Head of caudate nucleus (tissue), 42 donors: Measurements from ENCODE around the gene IAH1.

Experiments
- DNase-seq, 42 donors: peaks; one replicate each; pipeline versions ENCODE4 v3.0.0 to v3.0.0-alpha.2; 2020 to 2021; ENCODE audit warnings: mixed read lengths in 7 of 42
- intact Hi-C: fragments of 100-400 bp; cut with DNase I; formaldehyde crosslinking; loops from one replicate; pipeline ENCODE4 v1.15.0; 2022

IAH1 gene

GRCh38 chr2:9474361-9475057 is at the start of gene IAH1:
IAH1 (plus strand) TSS chr2:9474551; CDS start chr2:9474567, 16 bp downstream.
- DNase-seq: peak; percentile 23 to 90 (median 78)
- intact Hi-C loops: loop anchor here (10.0 kb wide), 3 partner anchors 50 to 160 kb away; partner anchors contain the start of genes ADAM17, CPSF3, ITGB1BP1 and YWHAQ

GRCh38 chr2:9428965-9429577 is 45.3 kb upstream of the IAH1 start:
- intact Hi-C loops: loop anchor here (10.0 kb wide), 1 partner anchor 46 kb away; the partner anchor contains the start of gene IAH1
- DNase-seq: no peak

- intact Hi-C loops: no loop called here
- DNase-seq: no peak
Measured at GRCh38 chr2:9430316-9431293, 43.7 kb upstream of the IAH1 start.

GRCh38 chr2:9434489-9434888 is 39.9 kb upstream of the IAH1 start:
- intact Hi-C loops: no loop called here

GRCh38 chr2:9439536-9439935 is 34.8 kb upstream of the IAH1 start:
- no peak for DNase-seq
- intact Hi-C loops: no loop called here

More at GRCh38 chr2:9434489-9434888, 39.9 kb upstream of the IAH1 start:
- no peak for DNase-seq

- DNase-seq: no peak
- intact Hi-C loops: no loop called here
Measured at GRCh38 chr2:9440058-9440727, 34.2 kb upstream of the IAH1 start.

GRCh38 chr2:9441556-9441955 is 32.8 kb upstream of the IAH1 start:
- intact Hi-C loops: no loop called here
- no peak for DNase-seq

GRCh38 chr2:9443526-9443925 is 30.8 kb upstream of the IAH1 start:
- intact Hi-C loops: no loop called here
- no peak for DNase-seq

- intact Hi-C loops: no loop called here
Measured at GRCh38 chr2:9445089-9445488, 29.3 kb upstream of the IAH1 start.

GRCh38 chr2:9451231-9451630 is 23.1 kb upstream of the IAH1 start:
- intact Hi-C loops: no loop called here
- no peak for DNase-seq

More at GRCh38 chr2:9445089-9445488, 29.3 kb upstream of the IAH1 start:
- DNase-seq: no peak

GRCh38 chr2:9460441-9461017 is 13.8 kb upstream of the IAH1 start:
- no peak for DNase-seq
- intact Hi-C loops: no loop called here

GRCh38 chr2:9461079-9461478 is 13.3 kb upstream of the IAH1 start:
- intact Hi-C loops: no loop called here
- no peak for DNase-seq

- DNase-seq: peak in 2 of 42 donors; percentile 10 to 28
- intact Hi-C loops: no loop called here
Measured at GRCh38 chr2:9462313-9462712, 12.0 kb upstream of the IAH1 start.

- peak in 1 of 42 donors; percentile 13 for DNase-seq
- intact Hi-C loops: no loop called here
Measured at GRCh38 chr2:9462886-9463697, 11.3 kb upstream of the IAH1 start.

GRCh38 chr2:9463698-9464034 is 10.7 kb upstream of the IAH1 start:
- DNase-seq: no peak
- intact Hi-C loops: no loop called here

GRCh38 chr2:9465170-9465569 is 9.2 kb upstream of the IAH1 start:
- no peak for DNase-seq

GRCh38 chr2:9466147-9466683 is 8.1 kb upstream of the IAH1 start:
- intact Hi-C loops: no loop called here
- DNase-seq: no peak

More at GRCh38 chr2:9465170-9465569, 9.2 kb upstream of the IAH1 start:
- intact Hi-C loops: no loop called here

- DNase-seq: no peak
- intact Hi-C loops: no loop called here
Measured at GRCh38 chr2:9467687-9468086, 6.7 kb upstream of the IAH1 start.
